HG03108 (cell line): ENCODE measurements around the gene PHF21B.
"Not testable (repeated sequence)": the region's sequence is repeated elsewhere in the genome, so short reads cannot be mapped to it uniquely, and the experiment has no call there.

ENCODE experiments used
- ATAC-seq: cut with Tn5 transposase; IDR thresholded peaks from one replicate; pipeline ENCODE4 v1.9.1; 2021; ENCODE audit warnings: moderate library complexity; ENCODE audit not compliant: unreplicated experiment

Gene PHF21B

DNA sequence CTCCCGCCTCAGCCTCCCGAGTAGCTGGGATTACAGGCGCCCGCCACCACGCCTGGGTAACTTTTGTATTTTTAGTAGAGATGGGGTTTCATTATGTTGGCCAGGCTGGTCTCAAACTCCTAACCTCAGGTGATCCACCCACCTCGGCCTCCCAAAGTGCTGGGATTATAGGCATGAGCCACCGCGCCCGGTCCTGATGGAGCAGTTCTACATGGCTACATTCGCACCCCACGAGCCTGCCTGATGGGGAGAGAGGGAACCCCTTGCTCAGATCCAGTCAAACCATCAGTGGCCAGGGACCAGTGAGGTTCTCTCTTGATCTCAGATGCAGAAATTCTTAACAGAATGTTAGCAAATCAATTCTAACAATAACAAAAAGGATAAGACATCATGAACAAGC, 88.0 kb downstream of the PHF21B start:
- not testable (repeated sequence) for ATAC-seq

DNA sequence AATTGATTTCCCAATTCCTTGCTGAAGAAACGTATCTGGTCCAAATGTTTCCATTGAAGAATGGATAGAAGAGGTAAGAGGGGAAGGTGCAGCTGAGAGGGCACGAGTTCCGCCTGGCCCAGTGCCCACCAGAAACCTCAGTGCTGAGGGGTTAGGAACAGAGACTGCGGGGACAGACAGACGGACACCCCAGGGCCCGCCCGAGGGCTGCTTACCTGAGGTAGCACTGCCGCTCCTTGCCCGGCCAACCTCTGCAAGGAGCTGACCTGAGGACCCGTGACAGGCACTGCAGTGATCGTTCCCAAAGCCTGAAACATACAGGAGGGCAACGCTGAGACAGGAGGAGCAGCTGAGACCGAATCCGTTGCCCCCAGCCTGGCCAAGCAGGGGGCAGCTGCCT, 89.6 kb downstream of the PHF21B start:
- ATAC-seq: no peak

DNA sequence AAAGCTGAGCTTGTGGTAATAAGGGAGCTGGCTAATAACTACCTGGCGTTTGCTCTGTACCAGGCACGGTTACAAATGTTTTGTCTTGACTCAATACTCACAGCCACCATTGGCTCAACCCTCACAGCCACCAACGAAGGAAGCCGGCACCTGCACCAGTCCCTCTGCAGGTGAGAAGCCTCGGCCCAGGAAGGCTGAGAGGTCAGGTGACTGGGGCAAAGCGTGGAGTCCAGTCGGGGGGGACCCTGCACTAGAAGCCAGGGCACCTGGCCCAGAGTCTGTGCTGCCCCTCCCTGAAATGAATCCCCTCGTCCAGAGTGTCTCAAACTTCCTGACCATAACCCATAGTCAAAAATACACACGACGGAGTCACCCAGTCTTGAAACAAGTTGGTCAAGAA, 90.1 kb downstream of the PHF21B start:
- no peak for ATAC-seq

DNA sequence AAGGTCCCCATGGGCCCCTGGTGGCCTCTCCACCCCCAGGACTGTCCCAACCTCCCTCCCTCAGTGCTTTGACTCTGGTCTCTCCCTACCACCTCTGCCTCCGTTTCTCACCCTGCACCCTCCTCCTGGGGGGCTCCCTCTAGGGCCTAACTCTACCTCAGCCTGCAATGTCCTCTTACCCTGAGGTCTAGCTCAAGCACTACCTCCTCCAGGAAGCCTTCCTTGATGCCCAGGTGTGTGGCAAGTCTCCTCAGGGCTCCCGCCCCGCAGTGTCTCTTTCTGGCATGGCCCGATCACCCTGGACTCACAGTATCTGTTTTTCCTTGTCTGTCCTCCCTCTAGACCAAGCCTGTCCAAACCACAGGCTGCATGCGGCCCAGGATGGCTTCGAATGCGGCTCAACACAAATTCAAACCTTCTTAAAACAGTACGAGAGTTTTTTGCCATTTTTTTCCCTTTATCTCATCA, 90.8 kb downstream of the PHF21B start:
- ATAC-seq: no peak

DNA sequence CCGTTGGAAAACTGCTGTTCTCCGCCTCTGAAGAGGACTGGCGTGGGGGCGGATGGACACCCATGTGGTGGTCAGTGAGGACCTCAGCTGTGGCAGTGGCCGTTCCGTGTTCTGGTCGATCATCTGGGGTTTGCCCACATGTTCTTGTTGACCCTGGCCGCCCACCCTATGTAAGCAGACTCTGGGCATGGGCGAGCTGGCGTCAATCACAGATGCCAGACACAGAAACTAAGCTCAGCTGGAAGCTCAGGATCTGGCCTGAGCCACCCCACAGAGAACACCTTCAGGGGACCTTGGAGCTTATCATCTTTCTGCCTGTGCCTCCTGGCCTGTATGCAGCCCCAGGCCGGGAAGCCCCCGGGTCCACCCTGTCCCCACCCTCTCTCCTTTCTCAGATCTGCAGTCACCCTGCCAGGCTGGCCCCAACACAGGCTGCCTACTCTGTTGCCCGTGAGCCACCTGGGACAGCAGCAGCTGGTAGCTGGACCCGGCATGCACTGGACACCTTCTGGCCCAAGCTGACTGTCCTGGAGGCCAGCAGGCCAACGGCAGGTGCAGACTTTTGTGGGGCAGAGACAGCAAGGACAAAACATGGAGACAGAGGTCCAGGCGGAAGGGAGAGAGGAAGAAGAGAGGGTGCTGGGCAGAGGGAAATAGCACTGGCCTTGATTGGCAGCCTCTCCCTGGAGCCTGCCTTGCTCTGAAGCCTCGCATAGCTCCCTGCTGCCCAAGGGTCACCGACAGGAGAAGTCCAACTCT, 91.5 kb downstream of the PHF21B start:
- ATAC-seq: no peak

DNA sequence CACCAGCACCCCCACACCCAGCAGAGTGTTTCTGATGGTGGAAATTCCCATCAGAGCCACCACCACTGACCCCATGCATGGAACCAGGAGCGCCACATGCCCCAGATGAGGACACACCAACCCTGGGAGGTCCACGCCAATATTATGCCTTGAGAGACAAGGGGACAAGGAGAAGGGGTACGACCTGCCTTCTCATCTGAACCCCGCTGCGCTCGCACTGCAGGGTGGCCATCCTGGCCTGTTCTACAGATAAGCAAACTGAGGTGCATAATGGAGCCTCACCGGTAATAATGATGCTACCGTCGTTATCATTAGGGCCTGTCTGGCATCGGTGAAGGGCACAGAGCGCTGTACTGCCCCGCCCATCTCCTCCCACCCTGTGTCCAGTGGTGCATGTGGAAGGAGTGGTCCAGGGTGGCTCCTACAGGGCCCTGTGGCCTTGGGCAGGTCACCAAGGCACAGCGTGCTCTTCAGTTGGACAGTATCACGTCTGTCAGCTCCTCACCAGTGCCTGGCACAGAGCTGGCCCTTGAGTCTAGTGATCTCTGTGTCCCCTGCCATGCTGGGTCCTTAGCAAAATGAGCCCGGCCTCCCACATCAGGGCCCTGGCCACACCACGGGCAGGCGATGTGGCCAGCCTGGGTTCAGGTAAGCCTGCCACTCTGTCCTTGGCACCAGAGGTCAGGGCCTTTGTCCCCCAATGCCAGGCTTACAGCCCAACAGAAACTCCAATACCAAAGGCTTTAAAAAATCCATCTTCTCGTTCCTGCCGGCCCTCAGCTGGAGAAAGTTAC, 92.2 kb downstream of the PHF21B start:
- ATAC-seq: no peak

DNA sequence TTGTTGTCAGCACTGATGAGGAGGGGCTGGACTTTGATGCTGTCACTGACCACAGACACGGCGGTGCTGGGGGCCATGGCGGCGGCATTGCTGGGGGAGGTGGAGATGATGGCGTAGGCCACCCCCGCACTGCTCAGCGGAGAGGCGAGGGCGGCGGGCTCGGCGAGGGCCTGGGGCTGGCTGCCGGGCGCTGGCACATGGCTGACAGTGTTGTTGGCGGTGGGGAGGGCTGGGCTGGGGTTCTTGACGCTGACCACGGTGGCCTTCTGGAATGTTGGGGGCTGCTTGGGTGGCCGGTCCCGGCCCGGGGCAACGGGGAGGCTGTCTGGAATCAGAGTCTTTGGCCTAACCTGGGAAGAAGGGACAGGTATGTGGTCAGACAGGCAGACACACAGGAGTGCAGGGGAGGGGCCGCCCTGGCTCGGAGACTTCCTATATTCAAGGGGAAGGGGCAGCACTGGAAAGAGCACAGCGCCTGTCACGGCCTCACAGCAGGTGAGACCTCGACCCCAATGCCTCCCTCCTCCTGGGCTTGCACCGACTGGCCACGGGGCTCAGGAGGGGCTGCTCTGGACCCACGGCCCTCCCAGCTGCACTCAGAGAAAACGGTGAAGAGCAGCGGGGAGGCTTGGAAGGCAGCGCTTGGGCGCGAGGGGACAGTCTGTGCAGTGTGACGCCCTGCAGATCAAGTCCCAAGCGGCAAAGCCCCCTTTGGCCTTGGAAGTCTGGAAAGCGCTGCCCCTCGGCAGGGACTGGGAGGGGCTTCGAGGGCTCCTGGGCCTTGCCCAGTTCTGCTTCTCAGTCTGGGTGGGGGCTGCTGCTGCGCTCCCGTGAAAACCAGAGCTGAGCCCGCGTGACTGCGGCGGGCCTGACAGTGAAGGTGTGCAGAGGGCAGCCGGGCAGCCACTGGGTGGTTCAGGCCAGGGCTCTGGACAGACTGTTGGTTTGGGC, 93.2 kb downstream of the PHF21B start:
- no peak for ATAC-seq

DNA sequence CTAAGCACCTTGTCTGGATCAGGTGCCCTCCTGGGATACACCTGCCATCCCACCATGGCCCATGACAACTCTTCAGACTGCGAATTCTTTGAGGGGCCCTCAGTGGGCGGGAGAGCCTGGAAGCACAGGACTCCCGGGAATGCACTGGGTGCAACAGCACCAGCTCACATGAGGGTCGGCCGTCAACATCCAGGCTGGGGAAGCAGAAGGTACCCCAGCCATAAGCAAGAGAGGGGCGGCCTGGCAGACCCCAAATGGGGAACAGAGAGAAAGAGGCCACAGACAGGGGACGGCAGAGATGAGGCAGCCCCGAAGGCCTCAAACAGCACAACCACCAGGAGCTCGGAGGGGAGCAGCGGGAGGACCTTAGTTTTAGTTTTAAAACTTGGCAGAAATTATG, 94.4 kb downstream of the PHF21B start:
- ATAC-seq: no peak

DNA sequence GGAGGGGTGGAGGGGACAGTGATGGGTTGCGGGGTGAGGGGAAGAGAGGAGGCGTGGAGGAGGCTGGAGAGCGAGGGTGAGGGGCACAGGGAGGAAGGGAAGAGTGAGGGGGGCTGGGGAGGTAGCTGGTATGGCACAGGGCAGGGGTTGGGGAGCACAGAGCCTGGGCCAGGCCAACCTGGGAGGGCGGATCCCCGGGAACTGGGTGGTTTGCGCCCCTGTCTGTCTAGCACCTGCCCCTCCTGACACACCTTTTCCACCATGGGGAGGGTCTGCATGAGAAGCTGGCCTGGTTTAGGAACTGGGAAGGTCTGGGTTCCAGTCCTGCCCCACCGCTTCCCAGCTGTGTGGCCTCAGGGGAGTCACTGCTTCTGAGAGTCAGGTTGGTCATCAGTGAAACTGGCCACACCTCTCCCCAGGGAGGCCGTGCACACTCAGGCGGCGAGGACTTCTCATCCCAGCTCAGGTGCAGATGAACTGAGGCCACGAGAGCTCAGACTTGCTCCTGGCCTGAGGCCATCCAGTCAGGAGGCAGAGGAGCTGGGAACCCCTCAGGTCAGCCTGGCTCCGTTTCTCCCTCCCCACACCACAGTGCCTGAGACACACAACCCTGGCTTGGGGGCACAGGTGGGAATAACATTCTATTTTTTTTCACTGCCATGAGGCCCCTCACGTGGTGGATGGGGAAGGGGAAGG, 95.6 kb downstream of the PHF21B start:
- no peak for ATAC-seq

DNA sequence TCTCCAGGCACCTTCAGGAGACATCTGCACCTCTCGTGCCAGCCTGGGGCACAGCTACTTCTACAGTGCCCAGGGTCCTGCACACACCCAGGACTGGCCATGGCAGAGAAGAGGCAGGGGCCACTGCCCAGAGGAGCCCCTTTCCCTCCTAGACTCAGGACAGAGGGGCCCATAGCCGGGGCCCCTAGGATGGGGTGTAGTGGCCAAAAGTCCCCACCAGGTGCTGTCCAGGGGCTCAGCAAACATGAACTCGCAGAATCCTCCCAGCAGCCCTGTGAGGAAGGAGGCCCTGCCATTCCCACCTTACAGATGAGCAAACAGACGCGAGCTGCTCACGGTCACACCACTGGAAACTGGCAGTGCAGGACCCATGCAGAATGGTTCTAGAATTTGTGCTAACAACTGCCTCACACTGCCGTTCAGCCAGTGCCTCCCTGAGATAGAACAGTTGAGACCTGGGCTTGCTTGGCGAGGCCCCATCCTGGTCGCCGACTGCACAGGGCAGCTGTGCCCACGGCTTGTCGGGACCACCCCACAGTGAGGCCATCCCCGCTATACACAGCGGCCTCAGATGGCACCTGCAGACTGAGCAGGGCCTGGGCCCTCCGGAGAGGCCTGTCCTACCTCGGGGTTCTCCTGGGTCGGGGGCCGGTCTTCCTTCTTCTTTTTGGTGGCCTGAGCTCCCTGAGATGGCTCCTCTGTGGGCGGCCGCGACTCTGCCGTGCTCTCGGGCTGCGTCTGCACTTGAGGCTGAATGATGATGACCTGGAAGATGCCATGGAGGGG, 96.4 kb downstream of the PHF21B start:
- no peak for ATAC-seq

DNA sequence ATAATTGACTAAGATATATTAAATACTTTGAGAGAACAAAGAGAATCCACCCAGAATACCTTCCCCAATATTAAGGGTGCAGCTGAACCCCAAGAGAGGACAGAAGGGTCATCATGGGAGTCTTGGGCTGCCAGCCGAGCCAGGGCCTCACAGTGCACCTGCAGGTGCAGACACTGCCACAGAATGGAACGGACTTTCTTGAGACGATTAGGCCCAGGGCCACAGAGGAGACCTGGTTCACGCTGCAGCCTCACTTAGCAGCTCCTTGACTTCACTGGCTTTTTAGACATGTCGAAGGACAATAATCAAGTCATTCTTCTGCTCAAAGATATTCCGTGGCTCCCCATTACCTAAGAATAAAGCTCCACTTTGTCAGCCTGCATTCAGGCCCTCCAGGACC, 100.6 kb downstream of the PHF21B start:
- ATAC-seq: no peak

DNA sequence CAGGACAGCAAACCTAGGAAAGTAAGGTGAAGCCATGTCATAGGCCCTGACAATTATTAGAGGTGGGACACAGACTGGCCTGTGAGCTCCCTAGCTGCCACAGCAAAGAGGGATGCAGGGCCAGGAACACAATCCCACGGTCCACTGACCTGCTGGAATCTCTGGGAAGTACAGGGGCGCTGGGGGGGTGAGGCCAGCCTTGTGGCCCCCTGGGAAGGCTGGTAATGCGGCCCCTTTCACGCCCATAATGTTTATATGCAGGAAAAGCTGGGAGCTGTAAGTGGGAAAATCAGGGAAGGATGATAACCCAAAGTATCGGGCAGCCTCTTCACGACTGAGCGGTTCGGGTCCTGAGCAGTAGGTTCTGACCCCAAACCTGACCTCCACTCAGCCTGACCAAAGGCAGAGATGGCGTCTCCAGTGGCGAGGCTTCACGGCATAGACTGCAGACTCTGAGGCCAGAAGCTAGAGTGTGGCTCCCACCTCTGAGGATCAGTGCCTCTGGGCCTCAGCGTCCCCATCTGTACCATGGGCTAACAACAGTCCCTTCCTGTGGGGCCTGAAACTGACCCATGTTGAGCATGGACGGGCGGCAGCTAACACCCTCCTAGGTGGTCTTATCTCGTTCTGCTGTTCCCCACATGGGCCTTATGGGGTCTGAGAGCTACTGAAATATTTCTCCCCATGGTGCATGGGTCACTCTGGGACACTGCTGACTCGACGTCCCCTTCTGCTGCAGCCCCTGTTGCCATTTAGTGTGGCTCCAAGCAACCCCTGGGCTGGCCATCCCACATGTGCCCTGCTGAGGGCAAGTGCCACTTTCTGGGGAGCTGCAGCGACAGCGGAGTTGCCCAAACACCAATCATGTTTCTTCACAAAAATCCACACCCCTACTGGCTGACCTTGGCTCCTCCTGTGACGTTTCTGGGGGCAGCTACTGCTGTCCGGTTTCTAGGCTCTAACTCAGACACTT, 101.8 kb downstream of the PHF21B start:
- no peak for ATAC-seq

DNA sequence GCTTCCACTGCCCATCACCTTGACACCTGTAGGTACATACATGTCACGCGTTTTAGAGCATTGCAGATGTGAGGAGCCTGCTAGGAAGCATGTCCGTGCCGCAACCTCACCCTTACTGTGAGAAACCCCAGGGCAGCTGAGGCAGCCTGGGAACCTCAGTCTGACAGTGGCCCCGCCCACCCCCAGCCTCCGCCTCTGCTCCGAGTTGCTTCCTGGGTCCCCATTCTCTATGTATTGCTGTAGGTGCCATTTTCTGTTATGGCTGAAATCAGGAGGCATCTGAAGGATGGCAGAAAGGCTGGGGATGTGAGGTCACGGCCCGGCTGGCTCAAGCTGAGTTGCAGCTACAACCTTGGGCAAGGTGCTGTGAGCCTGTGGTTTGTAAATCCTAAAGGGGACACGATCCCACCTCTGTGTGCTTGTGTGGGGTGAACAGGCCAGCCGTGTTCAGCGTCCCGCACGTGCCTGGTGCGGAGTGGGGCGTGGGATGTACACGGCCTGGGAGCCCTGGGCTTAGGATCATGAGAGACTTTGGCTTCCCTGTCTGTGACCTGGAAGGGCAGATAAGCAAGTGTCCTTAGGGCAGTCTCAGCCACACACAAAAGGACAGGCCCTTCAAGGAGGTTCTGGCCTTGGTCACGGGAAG, 102.7 kb downstream of the PHF21B start:
- ATAC-seq: no peak

DNA sequence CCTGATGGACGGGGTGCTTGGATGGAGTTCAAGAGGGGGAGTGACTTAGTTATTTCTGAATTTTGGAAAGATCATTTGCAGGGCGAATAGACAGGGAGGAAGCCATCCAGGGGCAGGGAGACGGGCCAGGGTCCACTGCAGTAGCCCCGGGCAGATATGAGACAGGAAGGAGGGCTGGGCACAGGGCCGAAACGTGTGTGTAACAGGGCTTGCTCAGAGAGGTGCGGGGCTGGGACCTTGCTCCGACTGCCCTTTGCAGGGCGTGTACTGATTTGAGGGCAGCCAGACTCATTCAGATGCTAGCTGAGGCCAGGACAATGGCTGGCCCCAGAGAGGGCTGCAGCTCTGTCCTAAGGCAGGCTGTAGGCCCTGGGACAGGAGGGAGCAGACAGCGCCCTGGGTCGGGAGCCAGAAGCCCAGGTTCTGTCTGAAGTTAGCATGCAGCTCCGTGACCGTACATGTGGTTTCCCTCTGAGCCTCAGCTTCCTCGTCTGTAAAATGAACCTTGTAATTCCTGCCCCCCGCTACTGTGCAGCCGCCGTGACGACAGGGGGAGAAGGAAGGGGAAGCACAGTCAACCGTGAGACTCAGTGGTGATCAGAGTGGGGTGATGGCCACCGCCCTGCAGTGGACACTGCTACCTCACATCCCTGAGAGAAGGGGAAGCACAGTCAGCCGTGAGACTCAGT, 103.4 kb downstream of the PHF21B start:
- ATAC-seq: no peak

DNA sequence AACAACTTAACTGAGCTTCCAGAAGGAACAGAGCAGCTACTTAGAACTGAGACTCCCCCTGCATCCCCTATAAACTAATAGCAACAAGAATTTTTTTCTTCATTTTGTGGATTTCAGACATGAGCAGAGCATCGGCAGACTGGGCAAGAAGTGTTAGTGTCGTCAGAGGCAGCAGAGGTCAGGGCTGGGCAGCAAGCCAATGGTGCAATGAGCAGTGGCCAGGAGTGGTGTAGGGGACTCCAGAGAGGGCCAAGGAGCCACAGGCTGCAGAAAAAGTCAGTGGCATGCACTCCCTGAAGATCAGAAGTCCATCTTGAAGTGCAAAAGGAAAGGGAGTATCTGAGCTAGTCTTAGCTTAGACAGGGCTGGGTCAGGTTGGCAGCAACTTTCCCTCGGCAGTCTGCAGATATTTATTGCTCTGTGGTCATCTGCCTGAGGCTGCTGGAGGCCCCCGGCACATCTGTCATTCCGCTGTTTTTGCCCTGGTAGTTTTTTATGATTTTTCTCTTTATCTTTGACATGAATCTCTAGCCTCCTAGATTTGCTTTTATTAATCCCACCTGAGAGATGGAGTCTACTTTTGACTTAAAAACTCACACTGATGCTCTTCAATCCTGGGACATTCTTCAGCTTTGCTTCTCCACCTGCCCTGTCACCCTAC, 105.2 kb downstream of the PHF21B start:
- ATAC-seq: not testable (repeated sequence)

DNA sequence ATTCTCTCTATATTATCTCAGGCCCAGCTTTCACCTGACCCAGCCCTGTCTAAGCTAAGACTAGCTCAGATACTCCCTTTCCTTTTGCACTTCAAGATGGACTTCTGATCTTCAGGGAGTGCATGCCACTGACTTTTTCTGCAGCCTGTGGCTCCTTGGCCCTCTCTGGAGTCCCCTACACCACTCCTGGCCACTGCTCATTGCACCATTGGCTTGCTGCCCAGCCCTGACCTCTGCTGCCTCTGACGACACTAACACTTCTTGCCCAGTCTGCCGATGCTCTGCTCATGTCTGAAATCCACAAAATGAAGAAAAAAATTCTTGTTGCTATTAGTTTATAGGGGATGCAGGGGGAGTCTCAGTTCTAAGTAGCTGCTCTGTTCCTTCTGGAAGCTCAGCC, 106.6 kb downstream of the PHF21B start:
- ATAC-seq: not testable (repeated sequence)

DNA sequence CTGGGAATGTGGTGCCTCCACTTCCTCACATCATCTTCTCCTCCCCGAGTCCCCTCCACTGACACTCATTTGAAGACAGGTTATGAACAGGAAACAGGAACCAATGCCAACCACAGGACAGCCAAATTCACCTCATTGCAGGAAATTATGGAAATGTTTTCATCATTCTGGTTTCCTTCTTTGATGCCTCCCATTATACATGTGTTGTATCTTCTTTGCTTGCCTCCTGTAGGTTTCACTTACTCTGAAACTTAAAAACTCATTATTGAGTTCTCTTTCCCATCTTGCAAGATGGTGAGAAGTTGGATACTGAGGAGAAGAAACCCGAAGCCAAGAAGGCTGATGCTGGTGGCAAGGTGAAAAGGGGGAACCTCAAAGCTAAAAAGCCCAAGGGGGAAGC, 108.5 kb downstream of the PHF21B start:
- ATAC-seq: no peak
